GM21528 (cell line): ENCODE results near the gene WDR81.
"Not testable (repeated sequence)": the region's sequence is repeated elsewhere in the genome, so short reads cannot be mapped to it uniquely, and the experiment has no call there.

ENCODE experiments used
- ATAC-seq: cut with Tn5 transposase; IDR thresholded peaks from one replicate; pipeline ENCODE4 v1.9.1; 2021; ENCODE audit warnings: mild to moderate bottlenecking, moderate library complexity; ENCODE audit not compliant: unreplicated experiment, low FRiP score

The WDR81 gene

GRCh38 chr17:1724351-1724868 lies at the start of gene WDR81:
WDR81 (plus strand) TSS chr17:1724704; CDS start chr17:1724960, 256 bp downstream.
- ATAC-seq, result no peak

DNA sequence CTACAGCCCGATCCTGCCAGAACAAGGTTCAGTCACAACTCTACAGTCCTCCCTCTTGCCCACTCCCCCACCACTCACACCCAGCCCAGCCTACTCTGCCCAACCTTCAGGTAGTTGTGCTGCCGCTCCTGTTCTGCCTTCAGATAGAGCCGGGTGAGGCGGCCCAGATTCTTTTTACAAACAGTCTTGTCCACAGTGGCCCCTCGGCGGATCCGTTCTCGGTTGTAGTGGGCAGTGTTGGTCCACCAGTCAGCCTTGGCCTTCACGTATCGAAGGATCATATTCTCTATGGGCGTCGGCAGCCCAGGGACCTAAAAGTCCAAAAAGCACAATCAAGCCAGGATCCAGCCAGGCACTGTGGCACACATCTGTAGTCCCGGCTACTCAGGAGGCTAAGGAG lies 48.1 kb upstream of the WDR81 start:
- ATAC-seq, result no peak

DNA sequence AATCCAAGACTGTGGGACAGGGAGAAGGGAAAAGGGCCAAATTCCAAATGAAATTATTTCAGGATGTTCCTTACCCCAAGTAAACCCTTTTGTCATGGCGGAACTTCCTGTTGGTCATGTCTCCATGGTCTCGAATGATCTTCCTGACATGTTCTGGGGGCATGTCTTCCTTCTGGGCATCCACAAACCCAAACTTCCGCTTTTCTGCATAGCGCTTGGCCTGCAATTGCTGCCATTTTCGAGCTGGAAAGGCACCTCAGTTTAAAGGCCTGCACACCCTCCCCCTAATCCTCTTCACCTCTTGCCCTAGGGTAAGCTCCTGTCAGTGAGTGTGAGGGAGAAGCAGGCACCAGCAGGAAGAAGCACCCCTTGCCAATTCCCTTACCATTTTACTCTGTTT lies 41.0 kb upstream of the WDR81 start:
- ATAC-seq, result no peak

DNA sequence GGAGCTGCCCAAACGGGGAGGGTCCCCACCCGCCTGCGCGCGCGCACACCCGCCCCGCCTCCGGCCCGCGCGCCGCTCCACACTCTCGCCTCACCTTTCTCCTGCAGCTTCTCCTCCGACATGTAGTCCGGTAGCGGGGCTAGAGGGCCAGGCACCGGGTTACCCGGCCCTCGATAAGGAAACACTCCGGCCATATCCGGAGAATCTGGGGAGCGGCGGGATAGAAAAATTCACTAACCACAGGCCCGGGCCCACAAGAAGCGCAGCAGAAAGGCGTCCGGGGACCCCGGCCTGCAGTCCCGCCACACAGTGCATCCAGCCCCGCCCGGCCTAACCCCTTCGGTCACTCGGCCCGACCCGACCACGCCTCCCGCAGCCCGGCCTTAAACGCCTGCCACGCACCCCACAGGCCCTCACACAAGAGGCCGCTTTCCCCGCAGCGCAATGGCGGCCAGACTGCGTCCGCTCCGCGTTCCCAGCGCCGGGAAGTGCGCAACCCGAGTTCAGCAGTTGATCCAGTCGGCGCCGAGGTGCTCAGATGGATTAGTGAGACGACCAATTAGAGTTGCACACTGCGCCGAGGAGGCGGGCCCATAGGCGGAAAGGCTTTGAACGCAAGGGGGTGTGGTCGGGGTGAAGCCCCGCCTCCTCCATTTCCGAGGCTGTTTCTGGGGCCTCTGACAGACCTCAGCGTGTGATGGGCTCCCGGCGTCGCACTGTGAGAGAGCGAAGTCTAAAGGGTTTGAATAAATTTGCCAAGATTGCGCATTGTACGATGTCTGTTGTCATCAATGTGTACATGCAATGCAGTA lies 39.9 kb upstream of the WDR81 start, which contains the start of gene PRPF8:
PRPF8 (minus strand) TSS at position 490 of the 812 bp plus-strand sequence; CDS start at position 194, 296 bp downstream.
- ATAC-seq, result peak; percentile 96

- ATAC-seq, result no peak
Measured at GRCh38 chr17:1686086-1686485, 38.4 kb upstream of the WDR81 start.

GRCh38 chr17:1688405-1688804 lies 36.1 kb upstream of the WDR81 start:
- ATAC-seq, result not testable (repeated sequence)

GRCh38 chr17:1690544-1691221 lies 33.8 kb upstream of the WDR81 start:
- no peak for ATAC-seq

DNA sequence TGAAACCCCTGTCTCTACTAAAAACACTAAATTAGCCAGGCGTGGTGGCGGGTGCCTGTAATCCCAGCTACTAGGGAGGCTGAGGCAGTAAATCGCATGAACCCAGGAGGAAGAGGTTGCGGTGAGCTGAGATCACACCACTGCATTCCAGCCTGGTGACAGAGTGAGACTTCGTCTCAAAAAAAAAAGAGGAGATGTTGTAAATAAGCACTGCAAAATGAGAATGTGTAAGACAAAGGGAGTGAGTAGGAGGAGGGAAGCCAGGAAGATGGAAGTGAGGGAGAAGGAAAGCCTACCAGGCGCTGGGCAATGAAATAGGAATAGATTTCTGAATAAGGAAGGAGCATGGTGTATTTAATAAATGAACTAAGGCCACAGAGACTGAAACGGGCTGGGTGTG lies 31.2 kb upstream of the WDR81 start:
- no peak for ATAC-seq

- no peak for ATAC-seq
Measured at GRCh38 chr17:1695365-1695764, 29.1 kb upstream of the WDR81 start.

DNA sequence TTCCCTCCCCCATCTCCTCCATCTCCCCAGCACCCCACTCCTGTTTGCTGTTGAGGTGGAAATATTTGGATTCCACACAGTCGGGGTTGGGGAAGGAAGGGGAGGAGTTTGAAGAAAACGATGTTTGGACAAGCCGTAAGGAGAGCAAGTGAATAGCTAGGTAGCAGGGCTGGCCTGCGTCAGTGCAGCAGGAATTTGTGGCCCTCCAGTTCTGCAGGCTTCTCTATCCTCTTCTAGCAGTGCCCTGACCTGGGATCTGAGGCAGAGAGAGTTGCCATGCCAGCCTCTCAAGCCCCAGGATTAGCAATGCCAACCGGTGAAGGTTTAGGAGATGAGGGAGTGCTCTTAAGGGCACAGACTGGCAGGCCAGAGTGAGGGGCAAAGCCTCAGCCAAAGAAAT lies 26.8 kb upstream of the WDR81 start:
- no peak for ATAC-seq

DNA sequence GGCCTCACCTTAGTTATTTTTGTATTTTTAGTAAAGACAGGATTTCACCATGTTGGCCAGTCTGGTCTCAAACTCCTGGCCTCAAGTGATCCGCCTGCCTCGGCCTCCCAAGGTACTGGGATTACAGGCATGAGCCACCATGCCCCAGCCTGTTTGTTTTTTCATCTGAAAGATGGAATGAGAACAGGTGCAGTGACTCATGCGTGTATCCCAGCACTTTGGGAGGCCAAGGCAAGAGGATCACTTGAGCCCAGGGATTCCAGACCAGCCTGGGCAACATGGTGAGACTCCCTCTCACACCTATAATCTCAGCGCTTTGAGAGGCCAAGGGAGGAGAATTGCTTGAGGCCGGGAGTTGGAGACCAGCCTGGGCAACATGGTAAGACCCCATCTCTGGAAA lies 24.6 kb upstream of the WDR81 start:
- not testable (repeated sequence) for ATAC-seq

DNA sequence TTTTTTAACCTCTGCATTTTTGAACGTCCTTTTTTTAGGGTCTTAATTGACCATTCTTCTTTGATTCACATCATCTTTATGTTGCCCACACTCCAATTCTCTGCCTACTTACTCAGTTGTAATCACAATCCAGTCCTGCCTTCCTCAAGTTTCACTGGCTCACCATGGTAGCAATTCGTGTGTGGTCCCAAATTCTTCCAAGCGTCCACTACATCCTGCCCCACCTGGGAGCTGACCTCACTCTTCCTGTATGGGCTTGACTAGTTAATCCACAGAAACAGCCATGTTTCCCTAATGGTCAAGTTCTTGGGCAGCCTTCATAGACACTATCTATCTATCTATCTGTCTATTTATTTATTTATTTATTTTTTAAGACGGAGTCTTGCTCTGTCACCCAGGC lies 21.4 kb upstream of the WDR81 start:
- no peak for ATAC-seq

- ATAC-seq, result no peak
Measured at GRCh38 chr17:1705004-1705403, 19.5 kb upstream of the WDR81 start.

GRCh38 chr17:1707107-1707506 lies 17.4 kb upstream of the WDR81 start:
- ATAC-seq, result no peak

GRCh38 chr17:1708791-1709346 lies 15.6 kb upstream of the WDR81 start:
- ATAC-seq, result not testable (repeated sequence)

GRCh38 chr17:1709403-1709951 lies 15.0 kb upstream of the WDR81 start:
- no peak for ATAC-seq

- ATAC-seq, result no peak
Measured at GRCh38 chr17:1709971-1710806, 14.3 kb upstream of the WDR81 start, which contains the start of gene TLCD2. TLCD2 (minus strand) TSS chr17:1710377; CDS start chr17:1710242, 135 bp downstream.

GRCh38 chr17:1710807-1711553 lies 13.5 kb upstream of the WDR81 start:
- ATAC-seq, result no peak

GRCh38 chr17:1711804-1712203 lies 12.7 kb upstream of the WDR81 start:
- ATAC-seq, result no peak
